ENCODE measurements around the gene SFMBT1.
"Not testable (repeated sequence)": the region's sequence is repeated elsewhere in the genome, so short reads cannot be mapped to it uniquely, and the experiment has no call there.

Gene SFMBT1

GRCh38 chr3:53074761-53075742 is 29.2 kb upstream of the SFMBT1 start:
- peak in 1 of 10 donors; percentile 56 for DNase-seq
- intact Hi-C loops (cut with DNase I), result loop anchor here (5.0 kb wide), 1 partner anchor 333 kb away; no protein-coding TSS in a partner anchor

DNA sequence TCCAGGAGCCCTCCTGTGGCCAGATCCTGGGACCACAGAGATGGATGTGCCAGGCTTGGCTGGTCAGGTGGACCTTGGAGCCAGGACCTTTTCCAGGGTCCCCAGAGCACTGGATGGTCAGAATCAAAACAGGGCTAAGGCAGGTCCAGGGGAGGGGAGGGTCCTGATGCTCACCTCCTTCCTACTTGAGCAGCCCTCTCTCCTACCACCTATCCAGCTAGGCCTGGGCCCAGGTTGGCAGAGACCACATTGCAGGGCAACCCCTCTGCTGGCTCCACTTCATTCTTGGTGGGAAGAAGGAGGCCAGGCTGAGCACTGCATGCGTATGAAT is 28.5 kb upstream of the SFMBT1 start:
- intact Hi-C loops (cut with DNase I), result loop anchor here (5.0 kb wide), 1 partner anchor 332 kb away; no protein-coding TSS in a partner anchor
- peak in 1 of 10 donors; percentile 67 for DNase-seq

DNA sequence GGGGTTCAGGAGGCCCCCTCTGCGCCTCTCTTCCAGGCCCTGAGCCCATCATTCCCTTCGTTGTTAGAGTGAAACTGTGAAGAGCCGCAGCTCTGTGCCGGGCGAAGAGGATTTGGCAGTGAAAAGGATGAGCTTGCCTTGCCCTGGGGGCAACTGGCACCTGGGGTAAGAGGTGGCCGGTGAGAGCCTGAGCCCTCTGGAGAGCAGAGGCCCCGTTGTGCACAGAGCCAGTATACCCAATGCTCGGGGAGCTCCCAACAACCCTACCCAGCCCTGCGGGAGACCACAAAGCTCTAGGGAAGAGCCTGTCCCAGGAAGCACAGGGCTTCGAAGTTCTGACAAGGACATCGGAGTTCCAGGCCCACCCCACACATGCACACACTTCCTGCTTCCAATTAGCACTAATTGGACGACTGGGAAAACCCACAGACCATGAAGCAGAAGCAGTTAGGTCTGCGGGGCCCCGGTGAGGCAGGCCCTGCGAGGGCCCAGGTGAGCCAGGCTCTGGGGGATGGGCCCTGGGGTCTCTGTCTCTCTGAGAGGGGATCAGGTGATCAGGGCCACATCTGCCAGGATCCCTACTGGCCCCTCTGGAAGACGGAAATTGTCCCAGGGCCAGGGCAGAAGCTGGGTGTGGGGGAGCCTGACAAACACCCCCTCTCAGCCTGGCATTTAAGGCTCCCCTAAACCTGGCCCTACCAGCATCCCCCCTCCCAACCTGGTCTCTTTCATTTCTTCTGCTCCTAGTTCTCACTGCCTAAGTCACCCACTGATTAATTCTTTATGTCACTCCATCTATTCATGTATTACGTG is 27.9 kb upstream of the SFMBT1 start:
- intact Hi-C loops (cut with DNase I), result loop anchor here (2.0 to 5.0 kb wide), 2 partner anchors 223 to 331 kb away; no protein-coding TSS in a partner anchor
- no peak for DNase-seq

- DNase-seq, result peak; percentile 51 to 97 (median 82)
- intact Hi-C loops (cut with DNase I), result loop anchor here (2.0 to 5.0 kb wide), 2 partner anchors 222 to 331 kb away; no protein-coding TSS in a partner anchor
Measured at GRCh38 chr3:53072653-53073552, 27.0 kb upstream of the SFMBT1 start.

DNA sequence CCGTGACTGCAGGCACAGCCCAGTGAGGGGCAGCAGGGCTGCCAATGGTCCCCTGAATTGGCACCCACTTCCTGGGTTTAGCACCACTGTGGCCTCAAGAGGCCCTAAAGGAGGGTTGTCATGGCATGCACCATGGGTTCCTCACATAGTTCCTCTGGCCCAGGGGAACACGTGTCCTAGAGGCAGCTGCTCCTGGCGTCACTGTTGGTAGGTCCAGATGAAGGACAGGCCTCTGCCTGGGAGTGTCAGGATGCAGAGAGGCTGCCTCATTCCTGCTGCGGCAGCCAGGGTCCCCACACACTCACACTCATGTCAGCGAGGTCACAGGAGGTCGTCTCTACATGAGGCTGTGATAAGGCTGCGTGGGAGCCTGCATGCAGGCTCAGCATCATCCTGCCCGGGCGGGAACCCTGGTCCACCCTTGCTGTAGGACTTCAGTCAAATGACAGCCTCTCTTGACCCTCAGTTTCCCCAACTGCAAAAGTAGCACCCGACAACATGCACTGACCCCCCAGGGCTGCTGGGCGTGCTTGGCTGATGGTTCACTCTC is 26.1 kb upstream of the SFMBT1 start:
- intact Hi-C loops (cut with DNase I), result loop anchor here (2.0 to 5.0 kb wide), 2 partner anchors 221 to 330 kb away; no protein-coding TSS in a partner anchor
- DNase-seq, result no peak

DNA sequence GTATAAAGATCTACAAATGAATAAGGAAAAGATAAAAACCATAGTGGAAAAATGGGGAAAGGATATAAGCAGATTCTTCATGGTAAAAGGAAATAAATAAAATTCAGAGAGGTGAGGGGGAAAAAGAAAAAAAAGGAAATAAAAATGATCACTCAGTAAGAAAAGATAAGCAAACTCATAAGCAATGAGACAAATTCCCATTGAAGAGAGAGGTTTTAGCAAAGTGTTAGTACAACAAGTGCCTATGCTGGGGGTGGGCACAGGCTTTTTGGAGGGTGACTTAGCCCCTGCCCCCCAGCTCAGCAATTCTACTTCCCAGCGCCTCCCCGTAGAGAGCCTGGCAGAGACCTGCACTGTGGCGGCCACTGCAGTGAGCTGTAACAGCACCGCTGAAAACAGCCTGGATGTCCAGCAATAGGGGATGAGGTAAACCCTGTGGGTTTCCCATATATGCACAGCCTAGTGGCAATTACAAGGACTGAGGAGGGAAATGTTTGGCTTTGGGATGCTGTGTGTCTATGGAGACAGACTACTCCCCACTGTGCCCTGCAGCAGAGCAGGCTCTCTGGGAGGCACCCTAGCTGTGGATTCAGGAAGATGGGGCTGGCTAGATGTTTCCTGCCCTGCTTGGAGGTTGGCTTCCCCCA is 23.7 kb upstream of the SFMBT1 start:
- DNase-seq, result peak in 1 of 10 donors; percentile 68
- intact Hi-C loops (cut with DNase I), result loop anchor here (5.0 kb wide), 1 partner anchor 327 kb away; no protein-coding TSS in a partner anchor

GRCh38 chr3:53068176-53068575 is 22.3 kb upstream of the SFMBT1 start:
- DNase-seq, result no peak
- intact Hi-C loops (cut with DNase I), result no loop called here

DNA sequence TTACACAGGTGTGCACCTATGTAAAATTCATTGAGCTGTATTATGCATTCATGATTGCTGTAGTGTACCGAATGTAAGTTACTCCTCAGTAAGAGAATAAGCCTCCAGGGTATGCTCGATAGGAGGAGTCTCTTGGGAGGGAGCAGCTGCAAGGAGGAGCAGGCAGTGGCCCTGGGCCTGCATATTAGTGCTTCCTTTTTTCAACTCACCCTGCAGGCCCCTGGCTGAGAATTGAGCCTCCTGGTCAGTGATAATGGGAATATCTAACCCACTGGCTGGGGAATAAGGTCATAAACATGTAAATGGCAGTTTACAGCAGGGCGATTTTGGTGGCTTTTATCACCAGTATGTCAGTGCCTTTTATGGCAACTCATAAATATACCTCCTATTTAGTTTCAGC is 21.7 kb upstream of the SFMBT1 start:
- DNase-seq, result no peak
- intact Hi-C loops (cut with DNase I), result no loop called here

DNA sequence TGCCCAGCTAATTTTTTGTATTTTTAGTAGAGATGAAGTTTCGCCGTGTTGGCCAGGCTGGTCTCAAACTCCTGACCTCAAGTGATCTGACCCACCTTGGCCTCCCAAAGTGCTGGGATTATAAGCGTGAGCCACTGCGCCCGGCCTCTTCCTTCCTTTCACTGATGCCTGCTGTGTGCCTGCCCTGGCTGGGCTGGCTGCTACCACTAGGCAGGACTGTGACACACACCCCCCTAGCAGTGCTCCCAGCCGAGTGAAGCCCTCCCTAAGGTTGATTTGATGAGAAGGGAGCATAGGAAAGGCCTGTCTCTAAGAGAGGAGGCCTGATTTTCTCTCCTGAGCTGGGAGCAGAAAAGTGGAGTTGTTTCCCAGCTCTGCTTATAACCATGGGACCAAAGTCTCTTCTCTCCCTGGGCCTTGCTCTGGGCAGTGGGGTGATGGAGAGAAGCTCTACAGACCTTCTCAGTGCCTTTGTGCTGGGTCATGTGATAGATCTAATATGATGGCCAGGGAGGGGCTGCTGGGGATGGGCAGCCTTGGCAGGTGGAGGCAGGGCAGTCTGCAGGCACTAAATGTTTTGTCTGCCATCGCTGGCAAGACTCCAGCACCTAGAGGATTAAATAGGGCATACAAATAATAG is 20.1 kb upstream of the SFMBT1 start:
- no peak for DNase-seq
- intact Hi-C loops (cut with DNase I), result no loop called here

DNA sequence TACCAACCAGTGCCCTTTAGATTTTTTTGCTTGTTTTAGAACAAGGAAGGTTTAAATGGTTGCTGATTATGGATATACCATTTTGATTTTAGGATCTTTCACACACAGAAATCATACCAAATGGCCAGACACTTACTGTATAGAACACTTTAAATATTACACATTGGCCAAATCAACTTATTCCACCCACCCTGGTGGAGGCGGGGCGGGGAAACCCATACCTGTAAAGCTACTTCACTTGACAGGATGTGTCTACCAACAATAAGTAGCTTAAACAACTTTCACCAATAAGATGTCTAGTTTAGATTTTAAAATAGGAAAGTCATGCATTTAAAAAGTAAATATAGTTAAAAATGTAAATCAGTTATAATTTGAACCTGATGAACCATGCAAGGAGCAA is 17.0 kb upstream of the SFMBT1 start:
- intact Hi-C loops (cut with DNase I), result no loop called here
- no peak for DNase-seq

DNA sequence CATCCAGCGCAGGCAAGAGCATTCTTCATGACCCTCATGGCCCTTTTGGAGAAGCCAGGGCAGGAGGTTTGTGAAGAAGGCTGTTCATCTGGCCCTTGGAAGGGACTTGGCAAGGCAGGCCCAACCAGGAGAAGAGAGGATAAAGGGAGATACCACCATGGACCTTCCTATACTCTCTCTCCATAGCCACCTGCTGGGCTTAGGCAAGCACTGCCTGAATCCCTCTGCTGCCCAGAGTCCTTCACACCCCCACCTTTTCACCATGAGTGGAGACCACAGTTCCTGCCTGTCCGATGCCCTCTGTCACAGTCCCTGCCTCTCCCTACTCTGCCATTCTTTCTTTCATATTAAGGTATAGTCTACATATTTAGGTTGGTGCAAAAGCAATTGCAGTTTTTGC is 10.6 kb upstream of the SFMBT1 start:
- intact Hi-C loops (cut with DNase I), result no loop called here
- no peak for DNase-seq

DNA sequence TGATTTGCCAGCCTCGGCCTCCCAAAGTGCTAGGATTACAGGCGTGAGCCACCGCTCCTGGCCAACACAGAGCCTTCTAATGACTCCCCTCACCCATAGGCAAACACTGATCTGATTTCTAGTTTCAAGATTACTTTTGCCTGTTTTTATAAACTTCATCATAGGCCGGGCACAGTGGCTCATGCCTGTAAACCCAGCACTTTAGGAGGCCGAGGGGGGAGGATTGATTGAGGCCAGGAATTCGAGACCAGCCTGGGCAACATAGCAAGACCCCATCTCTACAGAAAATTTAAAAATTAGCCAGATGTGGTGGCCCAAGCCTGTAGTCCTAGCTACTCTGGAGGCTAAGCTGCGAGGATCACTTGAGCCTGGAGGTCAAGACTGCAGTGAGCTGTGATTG is 8.4 kb upstream of the SFMBT1 start:
- intact Hi-C loops (cut with DNase I); DNase-seq: not testable (repeated sequence)

GRCh38 chr3:53051929-53052328 is 6.1 kb upstream of the SFMBT1 start:
- DNase-seq, result no peak
- intact Hi-C loops (cut with DNase I), result no loop called here

- intact Hi-C loops (cut with DNase I), result loop anchor here (10.0 kb wide), 1 partner anchor 155 kb away; the partner anchor contains the start of gene STIMATE
Measured at GRCh38 chr3:53049987-53050386, 4.1 kb upstream of the SFMBT1 start.

DNA sequence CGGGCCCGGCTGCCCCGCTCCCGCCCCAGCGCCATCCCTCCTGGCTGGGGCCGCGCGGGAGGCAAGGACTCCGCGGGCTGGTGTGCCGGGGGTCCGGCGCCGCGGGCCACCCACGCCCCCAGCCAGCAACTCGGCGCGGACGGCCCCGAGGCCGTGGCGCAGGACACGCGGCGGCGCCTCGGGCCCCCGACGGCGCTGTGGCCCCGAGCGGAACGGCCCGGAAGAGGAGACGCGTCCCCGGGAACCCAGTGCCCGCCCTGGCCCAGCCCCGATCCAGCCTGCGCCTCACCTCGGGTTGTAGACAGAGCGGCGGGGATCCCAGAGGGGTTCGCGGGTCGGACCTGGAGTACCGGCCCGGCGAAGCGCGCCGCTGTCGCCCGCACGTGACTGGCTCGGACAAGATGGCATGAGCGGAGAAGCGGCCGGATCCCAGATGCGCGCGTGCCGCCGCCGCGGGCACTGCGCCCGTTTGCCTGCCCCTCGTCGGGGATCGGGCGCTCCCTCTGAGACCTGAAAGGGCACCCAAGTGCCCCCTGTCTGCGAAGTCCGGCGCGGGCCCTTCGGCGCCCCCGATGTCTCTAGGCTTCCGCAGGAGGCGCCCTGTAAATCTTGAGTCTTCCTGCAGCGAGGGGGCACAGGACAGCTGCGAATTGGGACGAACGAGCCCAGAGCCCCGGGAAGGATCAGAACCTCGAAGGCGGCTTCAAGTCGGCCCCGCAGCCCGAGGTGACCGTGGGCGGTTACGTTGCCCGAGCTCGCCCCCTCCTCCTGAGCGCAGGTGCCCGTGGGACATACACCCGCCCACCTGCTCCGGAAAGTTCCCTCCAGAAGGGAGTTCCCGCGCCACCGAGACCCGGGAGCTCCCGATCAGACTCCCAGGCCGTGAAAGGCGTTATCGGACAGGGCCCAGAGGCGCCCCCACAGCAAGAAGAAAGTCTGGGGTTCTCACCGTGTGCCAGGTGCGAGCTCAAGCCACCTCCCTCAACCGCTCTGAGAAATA is 598 bp upstream of the SFMBT1 start:
- DNase-seq, result peak; percentile 18 to 92 (median 43)
- intact Hi-C loops (cut with DNase I), result loop anchor here (10.0 kb wide), 1 partner anchor 152 kb away; the partner anchor contains the start of gene STIMATE

More at GRCh38 chr3:53049987-53050386, 4.1 kb upstream of the SFMBT1 start:
- no peak for DNase-seq

DNA sequence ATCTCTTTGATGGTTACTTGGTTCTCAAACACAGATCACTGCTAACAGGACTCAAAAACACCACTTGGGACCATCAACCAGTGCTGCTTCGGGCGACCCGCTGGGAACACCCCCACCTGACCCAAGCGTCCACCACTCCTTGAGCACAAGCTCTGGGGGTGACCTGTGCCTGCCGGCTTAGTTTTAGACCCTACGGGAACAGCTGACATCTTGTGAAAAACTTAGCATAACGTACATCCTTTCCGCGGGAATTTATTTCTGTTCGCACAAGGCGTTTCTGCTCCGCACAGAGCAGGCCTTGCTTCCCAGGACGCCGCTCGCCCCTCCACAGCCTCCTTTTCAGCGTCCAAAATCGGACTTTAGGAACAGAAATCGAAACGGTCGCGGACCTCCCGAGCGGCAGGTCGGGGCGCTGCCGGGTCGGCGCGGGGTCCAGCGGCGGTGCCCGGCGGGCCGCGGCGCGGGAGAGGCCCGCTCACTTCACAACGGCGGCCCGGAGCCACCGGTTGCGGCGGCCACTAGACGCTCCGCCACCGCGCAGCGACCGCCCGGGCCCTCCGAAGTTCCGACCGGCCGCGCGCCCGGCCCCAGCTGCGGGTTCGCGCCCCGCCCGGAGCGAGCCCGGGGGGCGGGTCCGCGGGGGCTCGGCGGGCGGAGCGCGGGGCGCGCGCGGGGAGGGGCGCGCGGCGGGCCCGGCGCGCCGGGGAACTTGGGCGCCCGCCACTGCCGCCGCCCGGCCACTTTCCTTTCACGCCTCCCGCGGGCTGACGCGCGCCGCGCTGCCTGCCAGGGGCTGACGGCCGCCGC is 959 bp downstream of the SFMBT1 start:
- peak in 9 of 10 donors; percentile 31 to 94 (median 40) for DNase-seq
- intact Hi-C loops (cut with DNase I), result loop anchor here (10.0 kb wide), 1 partner anchor 150 kb away; the partner anchor contains the start of gene STIMATE

Measured in posterior cingulate gyrus (tissue), 11 donors.